HCT116 (cell line): ENCODE results near the gene DHRSX. TPM values are rescaled to one million over a fixed set of nuclear protein-coding genes. Genes with fewer than 3 reads are reported as not detected.

Experiments
- ATAC-seq: fragments of 200-7000 bp; cut with Tn5 transposase; 2 replicates; pipeline ENCODE4 v1.9.1; 2020; ENCODE audit warnings: mild to moderate bottlenecking, moderate library complexity
- BruUV-seq: library from RNA; stranded (reverse); fragments of 400-500 nt; replicated peaks from 2 replicates; lab custom pipeline; 2021; lab: Mats Ljungman, UMichigan
- CTCF ChIA-PET: fragments of 300-600 bp; sonication (Branson Sonifier 250); formaldehyde crosslinking; loops from one replicate; lab custom pipeline; 2021; ENCODE audit warnings: antibody characterized with exemption; lab: Charles Lee
- POLR2A ChIA-PET: fragments of 300-600, 350-600 bp; sonication (Branson Sonifier 250); formaldehyde crosslinking; loops from one replicate; lab custom pipeline; 2021; ENCODE audit warnings: antibody characterized with exemption; lab: Charles Lee
- RAD21 ChIA-PET, 2 experiments: fragments of 300-600 bp; sonication (Branson Sonifier 250); formaldehyde crosslinking; loops; one replicate each; lab custom pipeline; 2023; ENCODE audit warnings: low total read pairs in 2 of 2; ENCODE audit not compliant: uncharacterized antibody in 2 of 2, unreplicated experiment in 2 of 2, low non-redundant PET in 1 of 2; lab: Charles Lee
- DNase-seq: peaks from one replicate; pipeline ENCODE4 v3.0.0-alpha.2; 2010; ENCODE audit warnings: low read depth, low spot score
- H2AFZ ChIP-seq: fragments of 200-600 bp; shearing (Covaris generic), sonication (generic); 2 replicates; pipeline ENCODE4 v1.6.1; 2017; ENCODE audit warnings: low read depth, mixed run types, mixed read lengths, antibody characterized with exemption, low read length; ENCODE audit not compliant: poor library complexity, severe bottlenecking
- H3K27ac ChIP-seq: 2 replicates; pipeline ENCODE4 v1.5.1; 2012; ENCODE audit warnings: low read depth, low read length
- H3K27me3 ChIP-seq: fragments of 200-600 bp; sonication (generic); 2 replicates; pipeline ENCODE4 v1.6.1; 2016; ENCODE audit warnings: mixed run types, low read length, mixed read lengths; ENCODE audit not compliant: insufficient read depth
- H3K36me3 ChIP-seq, 2 experiments: fragments of 200-500 bp in 1 of 2; fragments of 200-600 bp in 1 of 2; sonication (Bioruptor generic) in 1 of 2; sonication (generic) in 1 of 2; 2 replicates each; pipeline versions ENCODE4 v1.5.1 to v1.6.1; 2014 to 2016; ENCODE audit warnings: low read length in 2 of 2, inconsistent platforms in 1 of 2, mixed read lengths in 1 of 2, mixed run types in 1 of 2; ENCODE audit not compliant: insufficient read depth in 2 of 2, control insufficient read depth in 1 of 2
- H3K4me1 ChIP-seq, 2 experiments: fragments of 200-600 bp in 1 of 2; sonication (generic) in 1 of 2; 2 replicates each; pipeline versions ENCODE4 v1.5.1 to v1.6.1; 2012 to 2017; ENCODE audit warnings: low read length in 2 of 2, inconsistent platforms in 1 of 2, mild to moderate bottlenecking in 1 of 2, mixed read lengths in 1 of 2, mixed run types in 1 of 2, moderate library complexity in 1 of 2; ENCODE audit not compliant: insufficient read depth in 2 of 2, control insufficient read depth in 1 of 2
- H3K4me2 ChIP-seq: fragments of 200-600 bp; sonication (generic); 2 replicates; pipeline ENCODE4 v1.6.1; 2017; ENCODE audit warnings: mixed run types, low read length, mixed read lengths
- H3K4me3 ChIP-seq, 2 experiments: fragments of 200-600 bp in 1 of 2; sonication (generic) in 1 of 2; replicated peaks in 1 of 2; 2 replicates each; pipeline ENCODE4 v1.5.1; 2011 to 2016; ENCODE audit warnings: low read length in 2 of 2, control low read depth in 1 of 2, low read depth in 1 of 2, mild to moderate bottlenecking in 1 of 2, mixed read lengths in 1 of 2, mixed run types in 1 of 2
- H3K79me2 ChIP-seq: fragments of 200-600 bp; sonication (generic); 2 replicates; pipeline ENCODE4 v1.6.1; 2017; ENCODE audit warnings: mild to moderate bottlenecking, mixed run types, low read length, moderate library complexity, mixed read lengths; ENCODE audit not compliant: insufficient read depth
- H3K9ac ChIP-seq: fragments of 200-600 bp; sonication (generic); 2 replicates; pipeline ENCODE4 v1.6.1; 2016; ENCODE audit warnings: low read length, mixed read lengths
- H3K9me2 ChIP-seq: fragments of 200-600 bp; sonication (generic), shearing (Covaris generic); 2 replicates; pipeline ENCODE4 v1.6.1; 2017; ENCODE audit warnings: mixed run types, mild to moderate bottlenecking, moderate library complexity; ENCODE audit not compliant: insufficient read depth
- H3K9me3 ChIP-seq, 2 experiments: fragments of 200-500 bp in 1 of 2; fragments of 200-600 bp in 1 of 2; sonication (Bioruptor generic) in 1 of 2; sonication (generic) in 1 of 2; 2 replicates each; pipeline ENCODE4 v1.6.1; 2014 to 2017; ENCODE audit warnings: low read length in 2 of 2, mixed read lengths in 2 of 2, inconsistent platforms in 1 of 2, low read depth in 1 of 2, mild to moderate bottlenecking in 1 of 2, mixed run types in 1 of 2, moderate library complexity in 1 of 2; ENCODE audit not compliant: control insufficient read depth in 1 of 2, insufficient read depth in 1 of 2
- H4K20me1 ChIP-seq: fragments of 200-600 bp; sonication (generic), shearing (Covaris generic); 2 replicates; pipeline ENCODE4 v1.6.1; 2017; ENCODE audit warnings: mixed run types, mild to moderate bottlenecking, moderate library complexity; ENCODE audit not compliant: insufficient read depth
- CBX3 ChIP-seq: IDR thresholded peaks from 2 replicates; pipeline ENCODE4 v1.6.1; 2012; ENCODE audit warnings: low read depth
- ELF1 ChIP-seq: IDR thresholded peaks from 2 replicates; pipeline ENCODE4 v1.6.1; 2012; ENCODE audit warnings: low read depth, borderline replicate concordance
- FOSL1 ChIP-seq: IDR thresholded peaks from 2 replicates; pipeline ENCODE4 v1.6.1; 2012; ENCODE audit warnings: low read depth
- JUND ChIP-seq: IDR thresholded peaks from 2 replicates; pipeline ENCODE4 v1.6.1; 2012
- POLR2A ChIP-seq: IDR thresholded peaks from 2 replicates; pipeline ENCODE4 v1.7.0; 2011; ENCODE audit warnings: borderline replicate concordance; ENCODE audit not compliant: insufficient read depth, insufficient read length; ENCODE audit errors: extremely low read depth
- POLR2AphosphoS5 ChIP-seq: IDR thresholded peaks from 2 replicates; pipeline ENCODE4 v1.6.1; 2011; ENCODE audit warnings: mild to moderate bottlenecking, low read depth, low read length, moderate library complexity
- RAD21 ChIP-seq: IDR thresholded peaks from 2 replicates; pipeline ENCODE4 v1.6.1; 2012; ENCODE audit warnings: low read depth, mild to moderate bottlenecking
- SP1 ChIP-seq: IDR thresholded peaks from 2 replicates; pipeline ENCODE4 v1.6.1; 2012; ENCODE audit warnings: low read depth
- SRF ChIP-seq: IDR thresholded peaks from 2 replicates; pipeline ENCODE4 v1.6.1; 2012; ENCODE audit warnings: low read depth
- TCF7L2 ChIP-seq: IDR thresholded peaks from 2 replicates; pipeline ENCODE4 v1.7.0; 2011; ENCODE audit warnings: borderline replicate concordance, inconsistent platforms; ENCODE audit not compliant: insufficient read depth, insufficient read length; ENCODE audit errors: extremely low read depth
- ZFX ChIP-seq: fragments of 450-650 bp; IDR thresholded peaks from 2 replicates; pipeline ENCODE4 v1.6.1; 2017
- ZNF274 ChIP-seq: fragments of 200-500 bp; sonication (Bioruptor generic); IDR thresholded peaks from 2 replicates; pipeline ENCODE4 v1.6.1; 2014; ENCODE audit warnings: mild to moderate bottlenecking, low read depth, low read length, inconsistent platforms
- intact Hi-C: fragments of 100-400 bp; cut with micrococcal nuclease; formaldehyde crosslinking; loops from 2 replicates; pipeline ENCODE4 v1.10.0; 2022
- total RNA-seq: library from RNA; stranded (reverse); gene quantifications from one replicate; pipeline ENCODE4 v1.2.1, GENCODE V29; 2021; ENCODE audit not compliant: unreplicated experiment
- TF ChIP-seq, protein P1 (sequence below): IDR thresholded peaks from 2 replicates; pipeline ENCODE4 v1.6.1; 2011; ENCODE audit warnings: mild to moderate bottlenecking, low read length, moderate library complexity; ENCODE audit not compliant: insufficient replicate concordance; ENCODE audit errors: extremely low read depth
- TF ChIP-seq, protein P2 (sequence below): IDR thresholded peaks from 2 replicates; pipeline ENCODE4 v1.6.1; 2012
- TF ChIP-seq, protein P3 (sequence below), 3 experiments: fragments of 200-600 bp in 1 of 3; sonication (generic) in 1 of 3; IDR thresholded peaks in 2 of 3; conservative IDR thresholded peaks in 1 of 3; 2 replicates each; pipeline ENCODE4 v1.5.1; 2012 to 2017; ENCODE audit warnings: low read depth in 2 of 3, low read length in 2 of 3, antibody characterized with exemption in 1 of 3, borderline replicate concordance in 1 of 3, control low read depth in 1 of 3, mild to moderate bottlenecking in 1 of 3, mixed read lengths in 1 of 3, mixed run types in 1 of 3, moderate library complexity in 1 of 3; ENCODE audit not compliant: insufficient read depth in 1 of 3

Gene DHRSX
- total RNA-seq, 1 experiment from 2014 or later, result 11.9 TPM

DNA sequence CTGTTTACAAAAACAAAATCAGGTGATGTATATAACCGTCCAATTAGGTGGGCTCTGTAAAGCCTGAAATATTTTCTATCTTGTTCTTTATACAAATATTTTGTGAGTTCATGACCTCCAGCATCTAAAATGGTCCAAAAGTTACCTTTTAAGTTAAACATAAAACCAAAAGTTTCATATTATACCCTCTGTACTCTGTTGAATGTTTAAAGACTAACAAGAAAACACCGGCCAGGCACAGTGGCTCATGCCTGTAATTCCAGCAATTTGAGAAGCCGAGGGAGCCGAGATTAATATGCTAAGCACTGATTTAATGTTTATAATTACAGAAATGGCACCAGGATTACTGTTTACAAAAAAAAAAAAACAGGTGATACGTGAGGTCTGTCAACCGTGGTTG, 328.4 kb downstream of the DHRSX start:
- Histone ChIP-seq H3K9me3 (no peaks in the 10 kb centered on the region), H3K79me2 (no peaks in the 10 kb centered on the region), H4K20me1 (no peaks in the 10 kb centered on the region), H3K4me2 (no peak overlapping the region), H3K9me2 (no peaks in the 10 kb centered on the region), H3K9ac (no peak overlapping the region), H2AFZ (no peak overlapping the region), H3K4me3 (no peak overlapping the region), H3K27me3 (no peaks in the 10 kb centered on the region), H3K27ac (no peak overlapping the region), H3K36me3 (no peaks in the 10 kb centered on the region), H3K4me1 (no peaks in the 10 kb centered on the region)
- ChIA-PET POLR2A (no interaction called here), RAD21 (no interaction called here), CTCF (no interaction called here)
- TF ChIP-seq POLR2AphosphoS5, result no peak
- TF ChIP-seq SRF, result no peak
- TF ChIP-seq, protein P1, sequence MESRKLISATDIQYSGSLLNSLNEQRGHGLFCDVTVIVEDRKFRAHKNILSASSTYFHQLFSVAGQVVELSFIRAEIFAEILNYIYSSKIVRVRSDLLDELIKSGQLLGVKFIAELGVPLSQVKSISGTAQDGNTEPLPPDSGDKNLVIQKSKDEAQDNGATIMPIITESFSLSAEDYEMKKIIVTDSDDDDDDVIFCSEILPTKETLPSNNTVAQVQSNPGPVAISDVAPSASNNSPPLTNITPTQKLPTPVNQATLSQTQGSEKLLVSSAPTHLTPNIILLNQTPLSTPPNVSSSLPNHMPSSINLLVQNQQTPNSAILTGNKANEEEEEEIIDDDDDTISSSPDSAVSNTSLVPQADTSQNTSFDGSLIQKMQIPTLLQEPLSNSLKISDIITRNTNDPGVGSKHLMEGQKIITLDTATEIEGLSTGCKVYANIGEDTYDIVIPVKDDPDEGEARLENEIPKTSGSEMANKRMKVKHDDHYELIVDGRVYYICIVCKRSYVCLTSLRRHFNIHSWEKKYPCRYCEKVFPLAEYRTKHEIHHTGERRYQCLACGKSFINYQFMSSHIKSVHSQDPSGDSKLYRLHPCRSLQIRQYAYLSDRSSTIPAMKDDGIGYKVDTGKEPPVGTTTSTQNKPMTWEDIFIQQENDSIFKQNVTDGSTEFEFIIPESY, result no peak
- TF ChIP-seq FOSL1, result no peak
- no peak for TF ChIP-seq JUND
- no peak for TF ChIP-seq ZFX
- no peak for TF ChIP-seq POLR2A
- no peak for TF ChIP-seq ZNF274
- TF ChIP-seq, protein P2, sequence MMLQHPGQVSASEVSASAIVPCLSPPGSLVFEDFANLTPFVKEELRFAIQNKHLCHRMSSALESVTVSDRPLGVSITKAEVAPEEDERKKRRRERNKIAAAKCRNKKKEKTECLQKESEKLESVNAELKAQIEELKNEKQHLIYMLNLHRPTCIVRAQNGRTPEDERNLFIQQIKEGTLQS, result no peak
- TF ChIP-seq TCF7L2, result no peak
- no peak for TF ChIP-seq ELF1
- TF ChIP-seq SP1, result no peak
- TF ChIP-seq CBX3, result no peak
- no peak for TF ChIP-seq RAD21
- TF ChIP-seq, protein P3, sequence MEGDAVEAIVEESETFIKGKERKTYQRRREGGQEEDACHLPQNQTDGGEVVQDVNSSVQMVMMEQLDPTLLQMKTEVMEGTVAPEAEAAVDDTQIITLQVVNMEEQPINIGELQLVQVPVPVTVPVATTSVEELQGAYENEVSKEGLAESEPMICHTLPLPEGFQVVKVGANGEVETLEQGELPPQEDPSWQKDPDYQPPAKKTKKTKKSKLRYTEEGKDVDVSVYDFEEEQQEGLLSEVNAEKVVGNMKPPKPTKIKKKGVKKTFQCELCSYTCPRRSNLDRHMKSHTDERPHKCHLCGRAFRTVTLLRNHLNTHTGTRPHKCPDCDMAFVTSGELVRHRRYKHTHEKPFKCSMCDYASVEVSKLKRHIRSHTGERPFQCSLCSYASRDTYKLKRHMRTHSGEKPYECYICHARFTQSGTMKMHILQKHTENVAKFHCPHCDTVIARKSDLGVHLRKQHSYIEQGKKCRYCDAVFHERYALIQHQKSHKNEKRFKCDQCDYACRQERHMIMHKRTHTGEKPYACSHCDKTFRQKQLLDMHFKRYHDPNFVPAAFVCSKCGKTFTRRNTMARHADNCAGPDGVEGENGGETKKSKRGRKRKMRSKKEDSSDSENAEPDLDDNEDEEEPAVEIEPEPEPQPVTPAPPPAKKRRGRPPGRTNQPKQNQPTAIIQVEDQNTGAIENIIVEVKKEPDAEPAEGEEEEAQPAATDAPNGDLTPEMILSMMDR (IDR thresholded peaks at IDR 0.05 in 2 of 3, conservative IDR thresholded peaks at IDR 0.05 in 1 of 3; ENCODE audit: borderline replicate concordance in 1 of 3, insufficient read depth in 1 of 3, low read depth in 2 of 3, low read length in 2 of 3), result no peak
- DNase-seq (no peak), ATAC-seq (no peak)
- intact Hi-C loops, result no loop called here
- no TSS peak for BruUV-seq

Other genes starting within 250 kb of the DHRSX start
- gene ZBED1, start within 50 bp of the DHRSX start, total RNA-seq, result 21.0 TPM
- gene CD99, start 190.3 kb upstream of the DHRSX start, total RNA-seq, result 59.6 TPM